Measurements from ENCODE around the gene KRT83.
"Not testable (repeated sequence)": the region's sequence is repeated elsewhere in the genome, so short reads cannot be mapped to it uniquely, and the experiment has no call there.

Gene KRT83

GRCh38 chr12:52307836-52308805 is 13.1 kb downstream of the KRT83 start:
- DNase-seq = no peak

- no peak for DNase-seq
These were observed 14.5 kb downstream of the KRT83 start for GRCh38 chr12:52306731-52307130.

- no peak for DNase-seq
These were observed 15.1 kb downstream of the KRT83 start for GRCh38 chr12:52305921-52306705.

GRCh38 chr12:52304941-52305411 is 16.2 kb downstream of the KRT83 start:
- DNase-seq = not testable (repeated sequence)

GRCh38 chr12:52302242-52302914 is 18.8 kb downstream of the KRT83 start:
- not testable (repeated sequence) for DNase-seq

- not testable (repeated sequence) for DNase-seq
These were observed 19.5 kb downstream of the KRT83 start for GRCh38 chr12:52301721-52302120.

- DNase-seq = no peak
These were observed 20.2 kb downstream of the KRT83 start for GRCh38 chr12:52300796-52301691.

GRCh38 chr12:52298677-52299190 is 22.5 kb downstream of the KRT83 start:
- DNase-seq = no peak

GRCh38 chr12:52296572-52297215 is 24.5 kb downstream of the KRT83 start:
- no peak for DNase-seq

- DNase-seq = no peak
These were observed 25.5 kb downstream of the KRT83 start for GRCh38 chr12:52295663-52296062.

GRCh38 chr12:52294803-52295202 is 26.4 kb downstream of the KRT83 start:
- DNase-seq = no peak

- no peak for DNase-seq
These were observed 27.3 kb downstream of the KRT83 start for GRCh38 chr12:52293926-52294325.

- no peak for DNase-seq
These were observed 29.8 kb downstream of the KRT83 start, which contains the start of gene KRT81 for GRCh38 chr12:52291267-52291935. KRT81 (minus strand) TSS chr12:52291534; CDS start chr12:52291465, 69 bp downstream.

- not testable (repeated sequence) for DNase-seq
These were observed 30.6 kb downstream of the KRT83 start for GRCh38 chr12:52290483-52291134.

- DNase-seq = not testable (repeated sequence)
These were observed 33.1 kb downstream of the KRT83 start for GRCh38 chr12:52287816-52288805.

GRCh38 chr12:52286857-52287785 is 34.1 kb downstream of the KRT83 start:
- not testable (repeated sequence) for DNase-seq

GRCh38 chr12:52285851-52286530 is 35.2 kb downstream of the KRT83 start:
- no peak for DNase-seq

Data from fibroblast of skin of right quadriceps (primary cell).